HG03064 (cell line): ENCODE data around the gene EEIG2.
"Not testable (repeated sequence)": the region's sequence is repeated elsewhere in the genome, so short reads cannot be mapped to it uniquely, and the experiment has no call there.

Source experiments
- ATAC-seq: cut with Tn5 transposase; IDR thresholded peaks from one replicate; pipeline ENCODE4 v1.9.1; 2021; ENCODE audit warnings: low read depth; ENCODE audit not compliant: unreplicated experiment

EEIG2 gene

DNA sequence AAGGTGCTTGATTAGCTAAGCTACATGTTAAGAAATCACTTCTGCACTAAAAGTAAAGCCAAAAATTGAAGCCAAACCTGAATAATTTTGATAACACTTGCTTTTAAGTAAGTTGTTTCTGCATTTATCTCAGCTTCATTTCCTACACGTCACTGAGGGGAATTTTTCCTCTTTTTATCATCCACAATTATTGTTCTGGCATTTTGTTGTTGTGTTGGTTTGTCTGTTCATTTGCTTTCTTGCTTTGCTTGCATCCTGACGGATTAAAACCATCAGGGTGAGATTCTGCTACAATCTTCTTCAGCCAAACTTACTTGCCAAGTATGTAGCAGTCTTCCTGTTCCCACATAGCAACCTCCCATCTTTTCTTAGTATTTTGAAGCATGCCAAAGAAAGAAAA lies 18.0 kb upstream of the EEIG2 start:
- no peak for ATAC-seq

GRCh38 chr1:108547493-108547892 lies 12.4 kb upstream of the EEIG2 start:
- not testable (repeated sequence) for ATAC-seq

DNA sequence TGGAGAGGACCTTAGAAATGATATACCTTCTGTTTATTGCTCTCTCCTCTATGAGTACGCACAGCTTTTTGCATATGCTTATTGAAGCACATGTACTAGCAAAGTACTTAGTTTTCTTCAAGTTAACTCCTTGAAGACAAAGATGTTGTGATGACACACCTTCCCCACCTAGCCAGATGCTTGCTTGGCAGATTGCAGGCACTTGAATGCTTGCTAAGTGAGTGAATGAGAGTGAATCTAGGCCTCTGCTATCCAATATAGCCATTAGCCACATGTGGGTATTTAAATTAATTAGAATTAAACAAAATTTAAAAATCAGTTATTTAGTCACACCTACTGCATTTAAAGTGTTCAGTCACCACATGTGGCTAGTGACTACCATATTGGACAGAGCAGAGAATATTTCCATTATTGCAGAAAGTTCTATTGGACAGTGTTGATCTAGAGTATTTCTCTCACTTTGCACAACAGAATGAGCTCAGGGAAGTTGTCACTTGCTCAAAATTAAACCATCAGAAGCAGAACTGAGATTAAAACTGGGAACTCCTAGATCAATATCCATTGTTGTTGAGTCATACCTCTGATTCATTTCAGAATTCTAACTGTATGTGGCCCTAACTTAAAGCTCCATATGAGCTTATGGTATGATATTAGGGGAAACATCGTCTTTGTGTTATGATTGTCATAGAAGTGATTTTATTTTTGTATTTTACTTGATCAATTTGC lies 8.6 kb upstream of the EEIG2 start:
- ATAC-seq: peak; percentile 91

- no peak for ATAC-seq
Observed at GRCh38 chr1:108553905-108554304, 6.0 kb upstream of the EEIG2 start.

DNA sequence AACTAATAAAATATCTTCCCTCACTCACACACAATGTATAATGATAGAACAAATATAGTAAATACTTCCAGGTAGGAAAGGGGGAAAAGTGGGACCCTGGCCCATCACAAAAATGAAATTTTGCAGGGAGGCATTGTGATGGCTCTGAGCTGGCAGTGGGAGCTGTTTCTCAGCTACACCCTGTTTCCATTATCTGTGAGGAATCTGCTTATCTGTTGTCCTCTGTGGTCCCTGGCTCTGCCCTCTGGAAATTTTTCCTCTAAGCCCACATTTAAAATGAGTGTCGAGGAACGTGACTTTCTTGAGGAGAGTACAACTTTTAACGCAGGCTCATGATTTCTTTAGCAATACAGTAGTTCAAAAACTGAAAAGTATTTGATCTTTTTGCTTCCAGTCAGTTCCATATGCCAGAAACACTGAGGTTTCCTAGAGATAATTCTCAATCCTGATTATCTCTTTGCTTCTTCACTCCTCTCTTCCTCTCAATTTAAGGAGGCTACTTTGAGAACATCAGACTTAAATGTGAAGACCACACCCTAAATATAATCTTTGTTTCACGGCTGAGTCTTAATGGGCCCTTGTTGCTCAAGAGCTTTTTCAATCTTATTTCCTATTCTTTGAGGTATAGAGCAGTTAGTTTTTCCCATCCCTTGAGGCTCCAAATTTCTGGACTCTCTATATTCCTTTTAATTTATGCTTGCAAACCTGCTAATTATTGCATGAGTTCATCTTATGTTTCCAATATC lies 5.0 kb upstream of the EEIG2 start:
- ATAC-seq: no peak

DNA sequence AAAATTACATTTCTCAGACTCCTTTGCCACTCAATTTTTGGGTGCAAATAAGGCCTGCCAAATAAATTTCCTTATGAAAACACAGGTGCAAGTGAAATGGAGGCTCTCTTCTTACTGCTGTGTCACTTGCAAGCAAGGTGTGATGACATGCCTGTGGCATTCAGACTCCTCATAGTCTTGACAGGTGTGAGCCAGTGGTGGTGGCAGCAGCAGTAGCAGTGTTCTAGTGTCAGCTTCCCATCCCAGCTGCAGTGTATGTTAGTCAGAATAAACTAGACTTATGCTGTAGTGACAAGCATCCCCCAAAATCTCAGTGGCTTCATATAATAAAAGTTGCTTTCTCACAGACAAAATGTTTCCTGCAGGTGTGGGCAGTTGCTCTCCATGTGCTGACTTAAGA lies 3.8 kb upstream of the EEIG2 start:
- ATAC-seq: no peak

- no peak for ATAC-seq
Observed at GRCh38 chr1:108556499-108556898, 3.4 kb upstream of the EEIG2 start.

DNA sequence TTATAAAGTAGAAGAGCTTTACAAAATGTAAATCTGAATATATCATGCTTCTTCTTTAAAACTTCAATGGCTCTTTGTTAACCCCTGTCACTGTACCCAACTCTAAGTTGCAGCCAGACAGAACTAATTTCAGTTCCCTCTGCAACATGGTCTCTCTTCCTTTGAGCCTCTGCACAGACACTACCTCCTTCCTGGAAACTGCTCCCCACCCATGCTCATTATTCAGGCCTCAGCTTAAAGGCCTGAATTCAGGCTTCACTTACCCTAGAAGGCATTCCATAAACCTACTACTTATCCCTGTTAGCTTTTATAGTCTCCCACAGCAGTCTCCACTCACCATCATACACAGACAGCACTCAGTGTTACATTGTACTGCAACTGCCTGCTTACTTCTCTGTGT lies 2.6 kb upstream of the EEIG2 start:
- ATAC-seq: no peak

DNA sequence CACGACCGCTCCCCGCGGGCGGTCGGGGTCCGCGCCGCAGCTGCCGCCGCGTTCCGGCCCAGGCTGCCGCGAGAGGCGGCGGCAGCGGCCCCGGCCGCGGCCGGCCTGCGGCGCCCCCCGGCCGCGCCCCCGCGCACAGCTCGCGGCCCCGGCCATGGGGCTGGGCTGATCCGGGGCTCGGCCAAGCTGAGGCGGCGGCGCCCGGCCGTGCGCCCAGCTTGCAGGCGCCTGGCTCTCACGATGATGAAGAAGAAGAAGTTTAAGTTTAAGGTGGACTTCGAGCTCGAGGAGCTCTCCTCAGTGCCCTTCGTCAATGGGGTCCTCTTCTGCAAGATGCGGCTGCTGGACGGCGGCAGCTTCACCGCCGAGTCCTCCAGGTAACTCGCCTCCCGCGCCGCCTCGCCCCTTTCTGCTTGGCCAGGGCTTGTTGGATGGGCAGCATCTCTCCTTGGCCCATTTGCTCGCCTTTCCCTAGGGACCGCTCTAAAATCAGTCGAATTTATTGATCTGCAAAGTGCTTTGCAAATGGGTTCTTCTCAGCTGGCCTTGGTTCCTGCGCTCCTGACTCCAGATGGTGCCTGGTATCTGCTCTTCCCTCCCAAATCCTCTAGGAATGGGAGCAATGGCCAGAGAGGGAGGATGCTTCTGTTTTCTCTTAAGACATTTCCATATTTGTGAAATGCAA lies 431 bp downstream of the EEIG2 start:
- peak; percentile 32 for ATAC-seq

DNA sequence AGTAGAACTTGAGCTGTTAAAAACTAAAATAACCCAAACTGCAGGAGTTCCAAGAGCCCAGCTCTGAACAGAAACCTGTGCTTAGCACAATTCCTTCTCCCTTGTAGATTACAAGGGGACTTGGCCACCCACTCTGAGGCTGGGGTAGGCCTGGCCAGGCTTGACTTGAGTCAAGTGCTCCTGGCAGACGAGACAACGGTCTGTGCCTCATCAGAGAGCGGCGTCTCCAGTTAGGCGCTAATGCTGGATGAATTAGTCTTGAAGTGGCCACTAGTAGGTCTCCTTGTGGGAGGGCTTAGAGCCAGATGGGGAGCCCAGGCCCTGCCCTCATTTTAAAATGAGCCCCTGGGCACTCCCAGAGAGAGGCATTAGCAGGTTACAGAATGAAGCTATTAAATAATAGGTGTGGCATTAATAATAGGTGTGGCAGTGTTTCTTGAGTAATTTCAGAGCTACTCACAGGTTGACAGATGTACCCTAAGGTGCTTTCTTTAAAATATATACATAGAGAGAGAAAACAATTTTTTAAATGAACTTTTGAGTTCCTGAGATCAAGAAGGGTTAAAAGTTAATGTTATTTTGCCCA lies 1.1 kb downstream of the EEIG2 start:
- ATAC-seq: peak; percentile 32

DNA sequence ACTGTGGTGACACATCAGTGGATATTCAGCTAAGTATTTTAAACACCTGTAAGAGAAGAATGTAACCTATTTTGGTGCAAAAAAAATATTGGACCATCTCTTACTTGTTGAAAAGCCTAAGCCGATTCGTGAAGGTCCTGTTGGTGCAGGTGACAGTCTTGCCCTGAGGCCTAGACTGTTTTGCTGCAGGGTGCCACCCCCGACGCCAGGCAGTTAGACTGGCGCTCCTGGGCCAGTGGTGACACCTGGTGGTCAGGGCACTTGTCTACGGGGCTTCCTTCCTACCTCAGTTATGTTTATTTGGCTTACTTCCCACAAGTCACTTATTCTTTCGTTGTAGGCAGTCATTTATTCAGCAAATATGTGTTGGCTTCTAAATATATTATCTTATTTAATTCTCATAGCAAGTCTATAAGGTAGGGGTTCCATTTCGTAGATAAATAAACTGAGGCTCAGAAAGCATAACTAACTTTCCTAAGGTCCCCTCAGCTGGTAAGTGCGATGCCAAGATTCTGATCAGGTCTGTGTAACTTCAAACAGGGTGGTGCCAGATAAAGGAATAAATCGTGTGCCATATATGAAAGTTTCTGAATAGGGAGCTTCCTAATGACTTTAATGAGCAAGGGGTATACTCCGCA lies 1.9 kb downstream of the EEIG2 start:
- ATAC-seq: peak; percentile 33

DNA sequence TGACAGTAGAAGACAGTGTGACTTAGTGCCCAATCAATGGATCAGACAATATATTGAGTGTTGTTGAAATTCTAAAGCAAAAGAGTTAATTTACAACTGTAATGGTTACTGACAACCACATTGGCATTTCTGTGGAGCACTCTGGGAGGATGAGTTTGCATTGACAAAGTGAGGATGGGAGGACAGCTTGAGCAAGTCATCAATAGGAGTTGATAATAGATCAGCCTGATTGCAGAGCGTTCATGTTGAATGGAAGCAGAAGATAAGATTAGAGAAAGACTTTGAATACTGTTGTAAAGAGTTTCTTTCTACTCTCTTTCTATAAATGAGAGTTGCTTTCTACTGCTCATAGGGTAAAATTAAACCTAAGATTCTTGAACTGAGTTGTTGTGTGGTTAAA lies 3.9 kb downstream of the EEIG2 start:
- no peak for ATAC-seq

DNA sequence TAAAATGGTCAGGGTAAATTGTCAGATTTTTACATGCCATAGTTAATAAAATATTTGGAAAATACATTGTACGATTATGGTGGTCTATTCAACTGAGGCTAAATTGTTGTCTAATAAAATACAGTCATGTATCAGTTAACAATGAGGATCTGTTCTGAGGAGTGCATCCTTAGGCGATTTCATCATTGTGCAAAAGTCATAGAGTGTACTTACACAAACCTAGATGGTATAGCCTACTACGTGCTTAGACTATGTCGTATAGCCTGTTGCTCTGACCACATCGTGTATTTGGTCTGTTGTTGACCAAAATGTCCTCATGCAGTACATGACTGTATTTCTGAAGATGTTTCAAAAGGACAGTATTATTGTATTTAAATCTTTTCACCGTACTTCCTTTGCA lies 5.2 kb downstream of the EEIG2 start:
- ATAC-seq: no peak

GRCh38 chr1:108565512-108565911 lies 5.6 kb downstream of the EEIG2 start:
- no peak for ATAC-seq

GRCh38 chr1:108568589-108568988 lies 8.7 kb downstream of the EEIG2 start:
- ATAC-seq: no peak

- ATAC-seq: no peak
Observed at GRCh38 chr1:108569097-108569728, 9.3 kb downstream of the EEIG2 start.

- peak; percentile 96 for ATAC-seq
Observed at GRCh38 chr1:108570128-108570527, 10.2 kb downstream of the EEIG2 start.

DNA sequence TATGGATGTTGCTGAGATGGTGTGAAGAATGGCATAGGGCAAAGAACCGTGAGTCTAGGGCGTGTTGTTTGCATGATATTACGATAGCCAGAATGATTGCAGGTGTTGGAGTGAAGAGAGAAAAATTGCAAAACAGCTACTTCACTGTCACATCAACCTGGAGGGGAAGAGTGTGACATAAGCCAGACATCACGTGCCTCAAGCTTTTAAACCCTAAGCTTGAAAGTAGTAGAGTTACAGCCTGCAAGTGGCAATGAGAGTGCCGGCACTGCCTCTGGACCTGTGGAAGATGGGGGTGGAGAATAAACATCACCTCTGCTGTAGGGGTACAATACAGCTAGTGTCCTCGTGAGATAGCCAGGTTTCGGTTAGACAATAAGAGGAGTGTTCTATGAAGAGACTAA lies 11.1 kb downstream of the EEIG2 start:
- no peak for ATAC-seq

DNA sequence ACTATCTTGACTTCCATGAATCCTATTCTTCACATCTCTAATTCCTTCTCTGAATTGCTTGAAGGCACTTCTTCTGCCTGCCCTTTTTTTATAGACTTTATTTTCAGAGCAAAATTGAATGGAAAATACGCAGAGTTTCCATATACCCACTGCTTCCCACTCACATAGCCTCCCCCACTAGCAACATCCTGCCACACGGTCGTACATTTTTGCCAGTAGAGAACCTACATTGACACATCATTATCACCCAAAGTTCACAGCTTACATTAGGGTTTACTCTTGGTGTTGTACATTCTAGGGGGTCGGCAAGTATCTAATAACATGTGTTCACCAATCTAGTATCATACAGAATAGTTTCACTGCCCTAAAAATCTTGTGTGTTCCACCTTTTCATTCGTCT lies 12.3 kb downstream of the EEIG2 start:
- ATAC-seq: no peak

- no peak for ATAC-seq
Observed at GRCh38 chr1:108573183-108573582, 13.3 kb downstream of the EEIG2 start.
